Effector CD8-positive, alpha-beta T cell (primary cell): Measurements from ENCODE around the gene KATNAL1.
"Not testable (repeated sequence)": the region's sequence is repeated elsewhere in the genome, so short reads cannot be mapped to it uniquely, and the experiment has no call there.

ENCODE experiments used
- DNase-seq: peaks from one replicate; lab custom pipeline; 2025; lab: John Stamatoyannopoulos, UW

The KATNAL1 gene

GRCh38 chr13:30211745-30212144 lies 95.6 kb downstream of the KATNAL1 start:
- no peak for DNase-seq

GRCh38 chr13:30204564-30204963 lies 102.8 kb downstream of the KATNAL1 start:
- DNase-seq: no peak

- DNase-seq: no peak
These were observed 111.3 kb downstream of the KATNAL1 start for GRCh38 chr13:30196025-30196424.

GRCh38 chr13:30194906-30195305 lies 112.4 kb downstream of the KATNAL1 start:
- no peak for DNase-seq

GRCh38 chr13:30193279-30194234 lies 113.8 kb downstream of the KATNAL1 start:
- DNase-seq: no peak

GRCh38 chr13:30192320-30193093 lies 114.8 kb downstream of the KATNAL1 start:
- no peak for DNase-seq

GRCh38 chr13:30191491-30192100 lies 115.8 kb downstream of the KATNAL1 start:
- DNase-seq: no peak

- no peak for DNase-seq
These were observed 120.5 kb downstream of the KATNAL1 start for GRCh38 chr13:30186634-30187415.

- no peak for DNase-seq
These were observed 125.3 kb downstream of the KATNAL1 start for GRCh38 chr13:30181888-30182651.

GRCh38 chr13:30179597-30180276 lies 127.6 kb downstream of the KATNAL1 start:
- no peak for DNase-seq

- no peak for DNase-seq
These were observed 128.4 kb downstream of the KATNAL1 start for GRCh38 chr13:30178976-30179375.

GRCh38 chr13:30175166-30175565 lies 132.2 kb downstream of the KATNAL1 start:
- no peak for DNase-seq

- not testable (repeated sequence) for DNase-seq
These were observed 133.1 kb downstream of the KATNAL1 start for GRCh38 chr13:30174250-30174649.

- DNase-seq: no peak
These were observed 134.1 kb downstream of the KATNAL1 start for GRCh38 chr13:30173303-30173610.

GRCh38 chr13:30172593-30173302 lies 134.6 kb downstream of the KATNAL1 start:
- no peak for DNase-seq

- DNase-seq: no peak
These were observed 136.8 kb downstream of the KATNAL1 start for GRCh38 chr13:30170569-30170968.

- no peak for DNase-seq
These were observed 137.9 kb downstream of the KATNAL1 start for GRCh38 chr13:30169442-30169841.

GRCh38 chr13:30165796-30166195 lies 141.6 kb downstream of the KATNAL1 start:
- no peak for DNase-seq

GRCh38 chr13:30165071-30165470 lies 142.3 kb downstream of the KATNAL1 start:
- DNase-seq: no peak

- no peak for DNase-seq
These were observed 143.2 kb downstream of the KATNAL1 start for GRCh38 chr13:30164146-30164545.
